ENCODE data around the gene CEP72. TPM values are rescaled to one million over a fixed set of nuclear protein-coding genes. Genes with fewer than 3 reads are reported as not detected.

CEP72 gene
- total RNA-seq, 3 donors from 2014 or later = 1.9 to 10.5 (median 4.3) TPM

DNA sequence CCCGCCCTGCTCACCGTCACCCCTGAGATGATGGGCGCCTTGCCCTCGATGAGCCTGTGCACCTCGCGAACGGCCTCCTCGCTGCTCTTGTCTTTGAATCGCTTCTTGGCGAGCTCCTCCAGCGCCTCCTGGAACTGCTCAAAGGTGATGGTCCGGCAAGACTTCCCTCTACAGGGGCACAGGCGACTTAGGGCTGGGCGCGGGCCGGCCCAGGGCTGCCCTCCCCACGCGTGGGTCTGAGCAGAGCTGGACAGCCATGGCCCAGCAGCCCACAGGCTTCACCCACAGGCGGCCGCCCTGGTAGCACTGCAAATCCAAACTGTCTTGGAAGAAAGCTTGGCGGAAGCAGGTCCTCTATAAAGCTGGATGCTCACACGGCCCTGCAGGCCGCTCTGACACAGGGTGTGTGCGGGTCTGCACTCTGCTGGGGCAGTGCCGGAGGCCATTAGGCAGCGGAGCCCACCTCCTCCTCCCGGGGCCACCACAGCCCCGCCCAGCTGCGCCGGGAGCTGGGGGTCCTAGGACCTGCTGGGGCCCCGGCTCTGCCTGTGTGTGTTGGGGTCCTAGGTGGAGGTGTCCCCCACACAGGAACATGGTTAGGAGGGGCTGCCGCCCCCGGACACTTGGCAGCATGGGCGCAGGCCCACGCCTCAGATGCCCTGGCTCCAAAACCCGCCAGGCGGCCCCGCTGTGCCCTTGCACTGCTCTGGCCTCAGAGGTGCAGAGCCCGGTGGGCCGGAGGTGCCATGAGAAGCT lies 54.0 kb downstream of the CEP72 start:
- Histone ChIP-seq H3K27me3 (no peaks in the 10 kb centered on the region), H3K9me3 (no peaks in the 10 kb centered on the region), H3K36me3 (no peaks in the 10 kb centered on the region), H3K27ac (no peak overlapping the region), H3K4me3 (no peak overlapping the region), H3K4me1 (no peaks in the 10 kb centered on the region)
- no peak for DNase-seq (ENCODE audit: low spot score in 2 of 2)
- intact Hi-C loops (cut with DNase I; ENCODE audit: low total_unique reads) = no loop called here
- TF ChIP-seq, protein P1, sequence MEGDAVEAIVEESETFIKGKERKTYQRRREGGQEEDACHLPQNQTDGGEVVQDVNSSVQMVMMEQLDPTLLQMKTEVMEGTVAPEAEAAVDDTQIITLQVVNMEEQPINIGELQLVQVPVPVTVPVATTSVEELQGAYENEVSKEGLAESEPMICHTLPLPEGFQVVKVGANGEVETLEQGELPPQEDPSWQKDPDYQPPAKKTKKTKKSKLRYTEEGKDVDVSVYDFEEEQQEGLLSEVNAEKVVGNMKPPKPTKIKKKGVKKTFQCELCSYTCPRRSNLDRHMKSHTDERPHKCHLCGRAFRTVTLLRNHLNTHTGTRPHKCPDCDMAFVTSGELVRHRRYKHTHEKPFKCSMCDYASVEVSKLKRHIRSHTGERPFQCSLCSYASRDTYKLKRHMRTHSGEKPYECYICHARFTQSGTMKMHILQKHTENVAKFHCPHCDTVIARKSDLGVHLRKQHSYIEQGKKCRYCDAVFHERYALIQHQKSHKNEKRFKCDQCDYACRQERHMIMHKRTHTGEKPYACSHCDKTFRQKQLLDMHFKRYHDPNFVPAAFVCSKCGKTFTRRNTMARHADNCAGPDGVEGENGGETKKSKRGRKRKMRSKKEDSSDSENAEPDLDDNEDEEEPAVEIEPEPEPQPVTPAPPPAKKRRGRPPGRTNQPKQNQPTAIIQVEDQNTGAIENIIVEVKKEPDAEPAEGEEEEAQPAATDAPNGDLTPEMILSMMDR (IDR thresholded peaks at IDR 0.05) = no peak
- TF ChIP-seq POLR2A (IDR thresholded peaks at IDR 0.05) (no peak), POLR2AphosphoS5 (IDR thresholded peaks at IDR 0.05) (no peak)

DNA sequence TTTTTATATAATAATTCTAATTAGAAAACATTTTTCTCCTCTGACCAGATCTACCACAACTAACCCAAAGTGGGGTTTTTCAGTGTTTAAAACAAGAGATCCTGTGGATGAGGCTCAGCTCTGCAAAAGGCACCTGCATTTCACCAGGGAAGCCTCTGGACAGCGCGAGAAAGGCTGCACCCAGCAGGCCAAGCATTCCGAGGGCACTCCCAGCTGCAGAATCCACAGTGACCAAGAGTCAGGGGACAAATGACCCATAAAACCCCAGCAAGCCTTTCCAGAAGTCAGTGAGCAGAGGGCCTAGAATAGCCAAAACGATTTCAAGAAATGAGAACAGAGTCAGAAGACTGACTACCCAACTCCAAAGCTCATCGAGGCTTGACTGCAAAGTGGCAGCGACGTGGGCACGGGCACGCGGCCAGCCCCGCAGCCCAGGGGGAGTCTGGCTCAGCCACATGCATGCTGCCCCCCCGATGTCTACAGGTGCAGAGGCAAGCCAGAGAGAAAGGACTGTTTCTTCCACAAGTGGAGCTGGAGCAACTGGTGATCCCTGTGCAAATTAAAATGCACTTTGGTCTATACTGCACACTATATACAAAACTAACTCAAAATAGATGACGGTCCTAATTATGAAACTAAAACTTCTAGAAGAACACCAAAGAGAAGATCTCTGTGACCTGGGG lies 54.8 kb downstream of the CEP72 start:
- Histone ChIP-seq H3K36me3 (no peaks in the 10 kb centered on the region), H3K27ac (no peak overlapping the region), H3K4me3 (no peak overlapping the region), H3K27me3 (no peaks in the 10 kb centered on the region), H3K4me1 (peaks cover 3% of the 10 kb centered on the region in 2 donors), H3K9me3 (no peaks in the 10 kb centered on the region)
- no peak for DNase-seq (ENCODE audit: low spot score in 2 of 2)
- intact Hi-C loops (cut with DNase I; ENCODE audit: low total_unique reads) = no loop called here
- TF ChIP-seq, protein P1 (IDR thresholded peaks at IDR 0.05) = no peak
- TF ChIP-seq POLR2AphosphoS5 (IDR thresholded peaks at IDR 0.05) (no peak), POLR2A (IDR thresholded peaks at IDR 0.05) (no peak)

DNA sequence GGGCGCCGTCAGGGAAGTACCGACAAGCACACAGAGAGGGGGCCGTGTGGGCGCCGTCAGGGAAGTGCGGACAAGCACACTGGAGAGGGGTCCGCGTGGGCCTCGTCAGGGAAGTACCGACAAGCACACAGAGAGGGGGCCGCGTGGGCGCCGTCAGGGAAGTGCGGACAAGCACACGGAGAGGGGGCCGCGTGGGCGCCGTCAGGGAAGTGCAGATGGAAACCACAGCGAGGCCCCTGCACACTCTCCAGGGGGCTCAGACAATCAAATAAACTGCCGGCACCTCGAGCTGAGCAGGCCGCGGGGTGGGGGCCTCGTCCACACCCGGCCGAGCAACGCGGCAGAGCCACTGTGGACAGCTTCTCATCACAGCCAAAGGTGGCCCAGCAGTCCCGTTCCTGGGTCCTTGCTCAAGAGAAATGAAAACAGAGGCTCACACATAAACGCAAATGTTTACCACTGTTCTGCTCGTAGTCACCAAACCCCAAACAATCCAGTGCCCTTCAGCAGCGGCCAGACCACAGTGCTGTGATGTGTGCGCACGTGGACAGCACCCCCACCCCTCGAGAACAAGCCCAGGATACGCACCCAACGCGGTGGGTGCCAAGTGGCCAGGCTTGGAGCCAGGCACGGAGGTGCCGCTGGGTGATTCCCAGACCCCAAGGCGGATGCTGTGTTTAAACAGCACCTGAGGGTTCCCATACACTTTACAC lies 56.3 kb downstream of the CEP72 start:
- intact Hi-C loops (cut with DNase I; ENCODE audit: low total_unique reads) = no loop called here
- DNase-seq (ENCODE audit: low spot score in 2 of 2) = peak in 1 of 2 donors; percentile 28
- TF ChIP-seq, protein P1 (IDR thresholded peaks at IDR 0.05) = no peak
- TF ChIP-seq POLR2A (IDR thresholded peaks at IDR 0.05) (no peak), POLR2AphosphoS5 (IDR thresholded peaks at IDR 0.05) (no peak)

DNA sequence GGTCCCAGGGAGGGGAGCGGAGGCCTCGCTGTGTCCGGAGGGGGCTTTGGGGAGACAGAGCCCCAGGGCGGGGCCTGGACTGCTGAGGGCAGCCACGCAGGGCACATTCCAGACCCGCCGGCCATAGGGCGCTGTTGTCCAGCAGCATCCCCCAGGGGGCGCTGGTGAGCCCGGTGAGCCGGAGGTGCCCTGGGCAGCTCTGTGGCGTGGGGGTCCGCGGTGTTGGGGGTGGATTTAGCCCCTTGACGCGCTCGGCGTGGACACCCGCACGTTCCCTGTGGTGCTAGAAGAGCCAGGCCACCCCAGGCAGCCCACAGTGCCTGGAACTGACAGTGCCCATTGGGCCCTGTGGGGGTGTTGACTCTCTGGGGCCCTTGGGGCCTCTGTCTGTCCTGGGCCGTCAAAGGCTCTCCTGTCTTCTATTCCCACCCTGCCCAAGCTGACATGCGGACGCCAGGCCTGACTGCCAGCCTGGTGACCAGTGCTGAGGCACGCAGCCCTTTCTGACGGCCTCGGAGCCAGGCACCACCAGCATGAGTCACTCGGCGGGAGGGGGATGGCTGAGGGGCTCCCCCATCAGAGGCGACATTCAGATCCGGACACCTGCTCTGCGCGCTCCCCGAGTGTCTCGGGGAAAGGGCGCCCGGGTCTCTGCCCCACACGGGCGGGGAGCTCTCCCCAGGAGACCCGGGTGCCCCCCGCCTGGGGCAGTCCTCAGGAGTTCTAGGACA lies 57.1 kb downstream of the CEP72 start:
- no peak overlapping the region for H3K27ac ChIP-seq
- no peaks in the 10 kb centered on the region for H3K9me3 ChIP-seq
- intact Hi-C loops (cut with DNase I; ENCODE audit: low total_unique reads) = no loop called here
- TF ChIP-seq, protein P1 (IDR thresholded peaks at IDR 0.05) = peak in 2 of 3 donors; percentile 14 to 45
- TF ChIP-seq POLR2AphosphoS5 (IDR thresholded peaks at IDR 0.05) = no peak
- H3K4me3 ChIP-seq = no peak overlapping the region
- H3K27me3 ChIP-seq = peaks cover 0 to 3% of the 10 kb centered on the region in 2 donors
- H3K4me1 ChIP-seq = peaks cover 18 to 23% of the 10 kb centered on the region in 2 donors
- peak in 1 of 2 donors; percentile 47 for DNase-seq (ENCODE audit: low spot score in 2 of 2)
- H3K36me3 ChIP-seq = no peaks in the 10 kb centered on the region

More for the DNA sequence above, 56.3 kb downstream of the CEP72 start:
- no peak overlapping the region for H3K4me3 ChIP-seq
- H3K9me3 ChIP-seq = no peaks in the 10 kb centered on the region
- peaks cover 16 to 18% of the 10 kb centered on the region in 2 donors for H3K4me1 ChIP-seq
- no peaks in the 10 kb centered on the region for H3K27me3 ChIP-seq
- H3K36me3 ChIP-seq = no peaks in the 10 kb centered on the region
- no peak overlapping the region for H3K27ac ChIP-seq

Data from breast epithelium (tissue), 4 donors.